Measurements from ENCODE around the gene FOXL2. TPM values are rescaled to one million over a fixed set of nuclear protein-coding genes. Genes with fewer than 3 reads are reported as not detected.

FOXL2 gene
- total RNA-seq, 1 experiment from 2014 or later: 12.7 TPM

DNA sequence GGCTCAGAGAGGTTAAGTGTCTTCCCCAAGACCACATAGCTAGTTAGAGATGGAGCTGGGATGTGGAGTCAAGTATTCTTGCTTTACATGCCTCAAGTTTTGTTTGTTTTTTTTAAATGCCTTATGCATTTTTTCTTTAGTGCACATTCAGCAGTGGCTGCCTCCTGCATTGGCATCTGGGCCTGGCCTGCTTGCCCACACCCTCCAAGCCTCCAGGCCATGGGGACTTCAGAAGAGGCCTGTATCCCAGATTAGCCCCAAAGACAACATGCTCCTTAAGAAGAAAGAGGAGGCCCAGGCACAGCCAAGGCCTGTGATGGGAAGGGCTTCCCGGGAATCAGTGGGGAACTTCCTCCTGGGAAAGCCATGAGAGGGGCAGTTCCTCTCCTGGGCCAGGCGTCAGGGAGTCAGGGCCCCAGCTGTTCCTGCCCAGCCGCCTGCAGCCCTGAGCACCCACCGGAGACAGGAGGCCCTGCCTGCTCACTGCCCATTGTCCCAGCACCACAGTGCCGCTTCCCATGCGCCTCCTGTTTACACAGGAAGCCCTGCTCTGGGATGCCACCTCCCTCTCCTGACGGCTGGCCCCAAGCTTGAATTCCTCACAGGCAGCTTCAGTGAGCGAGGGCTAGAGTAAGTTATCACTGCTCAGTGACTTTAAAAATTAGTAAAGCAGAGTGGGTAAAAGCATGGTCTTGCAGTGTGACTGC lies 16.1 kb upstream of the FOXL2 start:
- no peak overlapping the region for H3K4me3 ChIP-seq (ENCODE audit: low read depth in 2 of 2, low read length in 2 of 2)
- H3K27ac ChIP-seq (ENCODE audit: low read length): no peak overlapping the region
- no peaks in the 10 kb centered on the region for H3K27me3 ChIP-seq (ENCODE audit: control insufficient read depth, insufficient read depth, low read length)
- in situ Hi-C loops (cut with HindIII; ENCODE audit: low pct_unique_long_range_greater_than_20kb, low sequenced_read_pairs): no loop called here
- H3K36me3 ChIP-seq (ENCODE audit: control insufficient read depth, insufficient read depth, low read length): no peaks in the 10 kb centered on the region
- POLR2A ChIA-PET: interaction anchor here (0.6 kb wide), 1 partner anchor 437 kb away, joined by 3 read pairs; no protein-coding TSS in a partner anchor
- TF ChIP-seq POLR2AphosphoS5 (IDR thresholded peaks at IDR 0.05; ENCODE audit: low read depth, low read length) (no peak), SIN3A (IDR thresholded peaks at IDR 0.05; ENCODE audit: borderline replicate concordance, insufficient read depth, low read depth, low read length) (no peak), TCF7L2 (IDR thresholded peaks at IDR 0.05; ENCODE audit: low read depth, low read length) (no peak)
- TF ChIP-seq, protein P1, sequence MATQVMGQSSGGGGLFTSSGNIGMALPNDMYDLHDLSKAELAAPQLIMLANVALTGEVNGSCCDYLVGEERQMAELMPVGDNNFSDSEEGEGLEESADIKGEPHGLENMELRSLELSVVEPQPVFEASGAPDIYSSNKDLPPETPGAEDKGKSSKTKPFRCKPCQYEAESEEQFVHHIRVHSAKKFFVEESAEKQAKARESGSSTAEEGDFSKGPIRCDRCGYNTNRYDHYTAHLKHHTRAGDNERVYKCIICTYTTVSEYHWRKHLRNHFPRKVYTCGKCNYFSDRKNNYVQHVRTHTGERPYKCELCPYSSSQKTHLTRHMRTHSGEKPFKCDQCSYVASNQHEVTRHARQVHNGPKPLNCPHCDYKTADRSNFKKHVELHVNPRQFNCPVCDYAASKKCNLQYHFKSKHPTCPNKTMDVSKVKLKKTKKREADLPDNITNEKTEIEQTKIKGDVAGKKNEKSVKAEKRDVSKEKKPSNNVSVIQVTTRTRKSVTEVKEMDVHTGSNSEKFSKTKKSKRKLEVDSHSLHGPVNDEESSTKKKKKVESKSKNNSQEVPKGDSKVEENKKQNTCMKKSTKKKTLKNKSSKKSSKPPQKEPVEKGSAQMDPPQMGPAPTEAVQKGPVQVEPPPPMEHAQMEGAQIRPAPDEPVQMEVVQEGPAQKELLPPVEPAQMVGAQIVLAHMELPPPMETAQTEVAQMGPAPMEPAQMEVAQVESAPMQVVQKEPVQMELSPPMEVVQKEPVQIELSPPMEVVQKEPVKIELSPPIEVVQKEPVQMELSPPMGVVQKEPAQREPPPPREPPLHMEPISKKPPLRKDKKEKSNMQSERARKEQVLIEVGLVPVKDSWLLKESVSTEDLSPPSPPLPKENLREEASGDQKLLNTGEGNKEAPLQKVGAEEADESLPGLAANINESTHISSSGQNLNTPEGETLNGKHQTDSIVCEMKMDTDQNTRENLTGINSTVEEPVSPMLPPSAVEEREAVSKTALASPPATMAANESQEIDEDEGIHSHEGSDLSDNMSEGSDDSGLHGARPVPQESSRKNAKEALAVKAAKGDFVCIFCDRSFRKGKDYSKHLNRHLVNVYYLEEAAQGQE (IDR thresholded peaks at IDR 0.05; ENCODE audit: insufficient read depth in 1 of 2, low read depth in 2 of 2, low read length in 1 of 2): no peak
- TF ChIP-seq, protein P2, sequence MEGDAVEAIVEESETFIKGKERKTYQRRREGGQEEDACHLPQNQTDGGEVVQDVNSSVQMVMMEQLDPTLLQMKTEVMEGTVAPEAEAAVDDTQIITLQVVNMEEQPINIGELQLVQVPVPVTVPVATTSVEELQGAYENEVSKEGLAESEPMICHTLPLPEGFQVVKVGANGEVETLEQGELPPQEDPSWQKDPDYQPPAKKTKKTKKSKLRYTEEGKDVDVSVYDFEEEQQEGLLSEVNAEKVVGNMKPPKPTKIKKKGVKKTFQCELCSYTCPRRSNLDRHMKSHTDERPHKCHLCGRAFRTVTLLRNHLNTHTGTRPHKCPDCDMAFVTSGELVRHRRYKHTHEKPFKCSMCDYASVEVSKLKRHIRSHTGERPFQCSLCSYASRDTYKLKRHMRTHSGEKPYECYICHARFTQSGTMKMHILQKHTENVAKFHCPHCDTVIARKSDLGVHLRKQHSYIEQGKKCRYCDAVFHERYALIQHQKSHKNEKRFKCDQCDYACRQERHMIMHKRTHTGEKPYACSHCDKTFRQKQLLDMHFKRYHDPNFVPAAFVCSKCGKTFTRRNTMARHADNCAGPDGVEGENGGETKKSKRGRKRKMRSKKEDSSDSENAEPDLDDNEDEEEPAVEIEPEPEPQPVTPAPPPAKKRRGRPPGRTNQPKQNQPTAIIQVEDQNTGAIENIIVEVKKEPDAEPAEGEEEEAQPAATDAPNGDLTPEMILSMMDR (IDR thresholded peaks at IDR 0.05): no peak
- intact Hi-C loops (cut with micrococcal nuclease; ENCODE audit: unreplicated experiment): no loop called here
- CTCF ChIA-PET: interaction anchor here (1.0 kb wide), 1 partner anchor 27 kb away, joined by 3 read pairs; no protein-coding TSS in a partner anchor
- no peak for ATAC-seq
- no TSS peak for BruUV-seq (replicated peaks)
- H3K9me3 ChIP-seq (ENCODE audit: control insufficient read depth, insufficient read depth, low read depth, low read length): peaks cover 7% of the 10 kb centered on the region
- H3K4me1 ChIP-seq (ENCODE audit: control insufficient read depth, insufficient read depth, low read length): no peaks in the 10 kb centered on the region
- DNase-seq (ENCODE audit: low read depth, low spot score): no peak

DNA sequence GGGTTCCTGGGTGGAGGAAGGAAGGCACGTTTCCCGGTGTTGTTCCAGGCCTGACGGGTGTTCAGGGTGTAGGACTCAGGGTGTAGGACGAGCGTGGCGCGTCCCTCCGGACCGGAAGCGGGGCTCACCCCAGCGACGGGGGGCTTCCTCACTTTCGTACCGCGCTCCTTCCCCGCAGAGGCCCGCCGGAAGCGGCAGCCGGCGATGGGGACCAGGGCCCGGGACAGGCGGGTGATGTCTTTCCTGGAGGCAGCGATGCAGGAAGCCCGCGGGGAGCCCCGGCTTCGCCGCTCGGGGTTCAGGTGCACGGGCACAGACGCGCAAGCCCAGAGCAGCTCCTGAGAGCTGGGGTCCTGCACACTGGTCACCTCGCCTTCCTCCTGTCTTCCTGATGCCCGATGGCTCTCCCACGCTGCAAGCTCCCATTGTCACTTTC lies 13.5 kb upstream of the FOXL2 start:
- H3K27me3 ChIP-seq (ENCODE audit: control insufficient read depth, insufficient read depth, low read length): 0 out of 2 replicates have a peak, but pooled peaks cover 2% of the 10 kb centered on the region
- H3K4me3 ChIP-seq (ENCODE audit: low read depth in 2 of 2, low read length in 2 of 2): no peak overlapping the region
- H3K9me3 ChIP-seq (ENCODE audit: control insufficient read depth, insufficient read depth, low read depth, low read length): peaks cover 7% of the 10 kb centered on the region
- ChIA-PET POLR2A (no interaction called here), CTCF (no interaction called here)
- no peak for DNase-seq (ENCODE audit: low read depth, low spot score)
- no peak overlapping the region for H3K27ac ChIP-seq (ENCODE audit: low read length)
- intact Hi-C loops (cut with micrococcal nuclease; ENCODE audit: unreplicated experiment) (no loop called here), in situ Hi-C loops (cut with HindIII; ENCODE audit: low pct_unique_long_range_greater_than_20kb, low sequenced_read_pairs) (no loop called here)
- no peaks in the 10 kb centered on the region for H3K36me3 ChIP-seq (ENCODE audit: control insufficient read depth, insufficient read depth, low read length)
- H3K4me1 ChIP-seq (ENCODE audit: control insufficient read depth, insufficient read depth, low read length): no peaks in the 10 kb centered on the region
- TF ChIP-seq, protein P2 (IDR thresholded peaks at IDR 0.05): no peak
- no peak for ATAC-seq
- no TSS peak for BruUV-seq (replicated peaks)

Data from Panc1 (cell line).